ENCODE data around the gene LENEP.
"Not testable (repeated sequence)": the region's sequence is repeated elsewhere in the genome, so short reads cannot be mapped to it uniquely, and the experiment has no call there.

LENEP gene

DNA sequence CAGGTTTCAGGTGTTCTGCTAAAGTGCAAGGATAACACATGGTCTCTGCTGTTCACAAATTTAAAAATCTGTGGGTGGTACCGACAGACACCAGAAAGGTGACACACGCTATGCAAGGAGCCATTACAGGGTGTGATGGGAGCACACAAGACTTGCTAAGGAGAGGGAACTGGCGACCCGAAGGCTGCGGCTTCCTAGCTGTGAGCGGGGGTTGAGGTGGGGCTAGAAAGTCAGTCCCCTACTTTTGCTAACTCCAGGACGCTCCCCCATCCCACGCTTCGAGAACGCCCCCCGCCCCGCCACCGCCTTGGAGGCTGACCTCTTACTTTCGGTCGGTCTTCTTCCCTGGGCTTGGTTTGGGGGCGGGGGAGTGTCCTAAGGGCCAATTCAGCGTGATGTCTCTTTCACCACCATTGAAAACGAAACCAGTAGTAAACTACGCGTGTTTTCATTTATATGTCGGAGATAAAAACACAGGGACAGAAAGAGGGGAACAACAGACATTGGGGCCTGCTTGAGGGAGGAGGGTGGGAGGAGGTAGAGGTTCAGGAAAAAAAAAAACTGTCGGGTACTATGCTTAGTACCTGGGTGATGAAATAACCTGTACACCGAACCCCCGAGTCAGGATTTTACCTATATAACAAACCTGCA is 17.9 kb upstream of the LENEP start:
- peak; percentile 60 for DNase-seq

DNA sequence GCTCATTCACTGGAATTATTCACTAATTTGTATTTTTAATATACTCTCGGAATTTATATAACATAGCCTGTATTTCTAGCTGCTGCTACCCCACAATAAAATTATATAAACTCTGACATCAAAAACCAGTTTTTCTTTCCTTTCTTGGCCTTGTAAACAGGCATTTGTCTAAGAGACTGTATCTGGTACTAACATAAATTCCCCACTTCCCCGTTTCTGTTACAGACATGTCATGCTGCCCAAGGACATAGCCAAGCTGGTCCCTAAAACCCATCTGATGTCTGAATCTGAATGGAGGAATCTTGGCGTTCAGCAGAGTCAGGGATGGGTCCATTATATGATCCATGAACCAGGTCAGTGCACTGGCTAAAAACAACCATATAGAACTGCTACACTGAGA is 15.6 kb upstream of the LENEP start:
- DNase-seq, result not testable (repeated sequence)

DNA sequence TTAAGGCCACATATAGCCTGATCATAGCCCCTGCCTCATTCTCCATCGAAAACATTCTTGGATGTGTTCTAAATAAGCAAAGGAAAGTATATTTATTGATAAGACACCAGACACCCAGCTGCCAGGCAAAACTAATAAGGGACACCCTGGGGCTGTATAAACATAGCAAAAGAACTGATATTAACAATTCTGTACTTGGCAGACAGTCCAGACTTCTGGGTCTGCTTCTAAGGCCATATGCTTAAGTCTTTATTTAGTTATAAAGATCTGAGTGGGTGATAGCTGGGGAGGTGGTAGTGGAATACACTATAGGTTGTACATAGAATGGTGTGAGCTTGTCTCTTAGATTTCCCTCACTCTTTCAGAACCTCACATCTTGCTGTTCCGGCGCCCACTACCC is 15.0 kb upstream of the LENEP start:
- DNase-seq, result no peak

DNA sequence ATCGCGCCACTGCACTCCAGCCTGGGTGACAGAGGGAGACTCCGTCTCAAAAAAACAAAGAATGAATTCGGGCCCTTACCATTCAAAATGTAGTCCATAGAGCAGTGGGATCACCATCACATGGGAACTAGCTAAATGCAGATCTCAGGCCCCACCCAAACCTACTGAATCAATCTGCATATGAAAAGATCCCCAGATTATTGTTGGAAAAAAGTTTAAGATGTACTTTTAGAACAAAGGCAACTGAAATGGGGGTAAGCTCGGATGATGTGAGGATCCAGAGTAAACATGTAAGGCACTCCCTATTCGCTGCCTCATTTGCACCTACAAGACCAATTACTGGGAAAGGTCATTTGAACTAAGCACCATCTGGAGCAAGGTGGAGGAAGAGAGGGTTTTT is 11.0 kb upstream of the LENEP start:
- DNase-seq, result no peak

DNA sequence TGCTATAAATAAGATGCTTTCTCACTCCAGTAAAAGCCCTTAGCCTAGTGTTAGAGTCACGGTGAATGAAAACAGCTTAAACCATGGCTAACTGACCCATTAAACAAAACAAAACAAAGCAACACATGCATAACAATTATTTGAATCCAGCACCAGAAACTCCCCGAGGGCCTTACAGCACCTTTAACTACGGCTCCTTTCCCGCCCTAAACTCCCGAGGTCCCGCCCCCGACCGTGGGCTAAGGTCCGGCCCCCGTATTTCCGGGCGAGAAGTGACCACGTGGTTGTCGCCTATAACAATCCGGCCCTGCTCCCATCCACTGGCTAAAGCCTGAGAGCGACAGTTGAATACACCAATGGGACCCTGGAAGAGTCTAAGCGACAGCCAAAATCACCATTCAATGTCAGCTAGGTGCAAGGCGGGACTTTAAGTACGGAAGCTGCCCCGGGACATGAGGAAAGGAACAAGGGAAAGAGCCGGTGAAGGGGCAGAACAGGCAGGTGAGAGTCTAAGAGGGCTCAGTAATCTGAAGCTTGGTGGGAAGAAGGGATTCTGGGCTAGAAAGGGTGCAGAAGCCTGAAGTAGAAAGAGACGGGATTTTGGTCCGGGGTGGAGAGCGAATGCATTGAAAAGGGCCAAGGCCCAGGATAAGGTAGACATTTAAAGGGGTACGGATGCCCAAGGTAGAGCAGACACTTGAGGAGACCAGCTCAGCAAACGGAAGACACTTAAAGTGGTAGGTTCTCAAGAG is 10.3 kb upstream of the LENEP start, which contains the start of gene FLAD1:
Gene FLAD1 (plus strand): TSS at position 448 of the 752 bp plus-strand sequence. CDS start 351 bp downstream, outside the sequence.
- peak; percentile 100 for DNase-seq

DNA sequence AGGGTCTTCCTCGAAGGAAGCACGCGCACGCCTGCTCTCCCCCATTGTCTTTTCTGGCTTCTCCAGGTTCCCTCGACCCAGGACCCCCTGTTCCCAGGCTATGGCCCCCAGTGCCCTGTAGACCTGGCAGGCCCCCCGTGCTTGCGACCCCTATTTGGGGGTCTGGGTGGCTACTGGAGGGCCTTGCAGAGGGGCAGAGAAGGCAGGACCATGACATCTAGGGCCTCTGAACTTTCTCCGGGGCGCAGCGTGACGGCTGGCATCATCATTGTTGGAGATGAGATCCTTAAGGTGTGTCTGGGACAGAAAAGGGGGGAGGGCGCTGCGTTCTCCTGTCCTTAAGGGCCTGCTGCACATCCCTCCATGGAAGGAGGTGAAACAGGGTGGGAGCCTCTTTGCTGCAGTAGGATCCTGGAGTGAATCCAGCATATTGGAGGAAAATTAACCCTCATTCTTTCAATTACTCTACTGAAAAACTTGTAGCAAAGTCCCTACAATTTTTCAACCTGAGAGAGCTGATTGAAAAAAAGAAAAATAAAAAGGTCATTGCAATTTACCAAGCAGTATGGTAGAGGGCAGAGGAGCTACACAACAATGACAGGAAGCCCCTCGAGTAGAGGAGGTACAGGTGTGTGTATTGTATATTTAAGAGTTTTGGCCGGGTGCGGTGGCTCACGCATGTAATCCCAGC is 9.5 kb upstream of the LENEP start:
- DNase-seq, result no peak

DNA sequence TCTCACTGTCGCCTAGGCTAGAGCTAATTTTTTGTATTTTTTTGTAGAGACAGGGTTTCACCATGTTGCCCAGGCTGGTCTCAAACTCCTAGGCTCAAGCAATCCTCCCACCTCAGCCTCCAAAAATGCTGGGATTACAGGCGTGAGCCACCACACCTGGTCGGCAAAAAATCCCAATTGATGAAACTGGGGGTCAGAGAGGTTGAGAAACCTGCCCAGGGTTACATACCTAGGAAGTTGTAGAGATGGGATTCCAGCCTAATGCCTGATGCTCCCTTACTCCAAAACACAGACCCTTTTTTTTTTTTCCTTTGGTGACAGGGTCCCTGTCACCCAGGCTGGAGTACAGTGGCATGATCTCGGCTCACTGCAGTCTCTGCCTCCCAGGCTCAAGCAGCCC is 6.7 kb upstream of the LENEP start:
- not testable (repeated sequence) for DNase-seq

DNA sequence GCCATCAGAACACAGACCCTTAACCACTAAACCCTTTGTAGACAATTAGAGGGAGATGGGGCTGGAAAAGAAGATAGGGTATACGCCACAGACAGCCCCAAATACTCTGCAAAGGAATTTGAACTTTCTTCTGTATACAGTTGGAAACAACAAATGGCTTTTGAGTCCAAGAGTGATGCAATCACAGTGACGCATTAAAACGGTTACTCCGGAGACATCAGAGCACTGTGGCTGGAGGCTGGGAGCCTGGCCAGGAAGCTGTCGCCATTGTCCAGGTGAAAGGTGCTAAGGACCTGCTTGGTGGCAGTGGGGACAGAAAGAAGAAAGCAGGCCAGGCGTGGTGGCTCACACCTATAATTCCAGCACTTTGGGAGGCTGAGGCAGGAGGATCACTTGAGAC is 6.1 kb upstream of the LENEP start:
- DNase-seq, result no peak

DNA sequence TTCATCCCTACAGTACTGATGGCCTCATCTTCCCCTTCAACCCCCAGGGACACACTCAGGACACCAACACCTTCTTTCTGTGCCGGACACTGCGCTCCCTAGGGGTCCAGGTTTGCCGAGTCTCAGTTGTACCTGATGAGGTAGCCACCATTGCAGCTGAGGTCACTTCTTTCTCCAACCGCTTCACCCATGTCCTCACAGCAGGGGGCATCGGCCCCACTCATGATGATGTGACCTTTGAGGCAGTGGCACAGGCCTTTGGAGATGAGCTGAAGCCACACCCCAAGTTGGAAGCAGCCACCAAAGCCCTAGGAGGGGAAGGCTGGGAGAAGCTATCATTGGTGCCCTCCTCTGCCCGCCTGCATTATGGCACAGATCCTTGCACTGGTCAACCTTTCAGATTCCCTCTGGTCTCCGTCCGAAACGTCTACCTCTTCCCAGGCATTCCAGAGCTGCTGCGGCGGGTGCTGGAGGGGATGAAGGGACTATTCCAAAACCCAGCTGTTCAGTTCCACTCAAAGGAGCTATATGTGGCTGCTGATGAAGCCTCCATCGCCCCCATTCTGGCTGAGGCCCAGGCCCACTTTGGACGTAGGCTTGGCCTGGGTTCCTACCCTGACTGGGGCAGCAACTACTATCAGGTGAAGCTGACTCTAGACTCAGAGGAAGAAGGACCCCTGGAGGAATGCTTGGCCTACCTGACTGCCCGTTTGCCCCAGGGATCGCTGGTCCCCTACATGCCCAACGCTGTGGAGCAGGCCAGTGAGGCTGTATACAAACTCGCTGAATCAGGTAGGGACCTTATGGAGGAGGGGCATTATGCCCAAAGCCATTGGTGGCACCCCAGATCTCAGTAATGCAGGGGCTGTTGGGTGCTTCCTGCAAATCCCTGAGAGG is 5.1 kb upstream of the LENEP start:
- no peak for DNase-seq

DNA sequence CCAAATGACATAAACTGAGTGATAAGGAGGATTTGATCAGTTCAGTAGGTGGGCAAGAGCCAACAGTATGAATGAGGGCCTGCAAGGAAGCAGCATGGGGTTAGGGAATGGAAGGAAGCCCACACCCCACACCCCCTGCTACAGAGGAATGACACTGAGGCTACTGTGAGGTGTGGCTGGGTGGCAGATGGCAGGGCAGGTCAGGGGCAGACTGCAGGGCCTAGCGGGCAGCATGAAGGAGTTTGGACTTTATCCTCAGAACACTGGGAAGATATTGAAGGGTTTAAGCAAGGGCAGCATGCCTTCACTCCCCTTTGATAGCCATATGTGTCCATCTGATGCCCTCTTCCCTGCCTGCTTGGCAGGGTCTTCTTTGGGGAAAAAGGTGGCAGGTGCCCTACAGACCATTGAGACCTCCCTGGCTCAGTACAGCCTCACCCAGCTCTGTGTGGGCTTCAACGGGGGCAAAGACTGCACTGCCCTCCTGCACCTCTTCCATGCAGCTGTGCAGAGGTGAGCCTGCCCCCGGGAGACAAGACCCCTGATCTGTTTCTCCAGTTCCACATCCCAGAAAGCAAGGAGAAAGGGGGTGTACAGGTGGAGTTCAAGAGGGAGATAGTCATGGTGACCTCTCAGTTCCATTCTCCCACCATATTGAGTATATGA is 4.1 kb upstream of the LENEP start:
- DNase-seq, result no peak

DNA sequence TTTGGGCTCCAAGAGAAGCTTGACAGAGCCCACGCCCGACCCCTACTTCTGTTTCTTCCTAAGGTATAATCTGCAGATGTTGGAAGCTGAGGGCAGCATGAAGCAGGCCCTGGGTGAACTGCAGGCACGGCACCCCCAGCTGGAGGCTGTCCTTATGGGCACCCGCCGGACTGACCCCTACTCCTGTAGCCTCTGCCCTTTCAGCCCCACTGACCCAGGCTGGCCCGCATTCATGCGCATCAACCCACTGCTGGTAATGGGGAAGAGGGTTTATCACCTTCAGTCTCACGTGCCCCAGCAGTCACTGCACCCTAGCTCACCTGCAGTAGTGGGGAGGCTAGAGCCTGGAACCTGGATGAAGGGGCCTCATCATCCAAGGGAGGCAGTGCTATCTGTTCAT is 3.1 kb upstream of the LENEP start:
- no peak for DNase-seq

DNA sequence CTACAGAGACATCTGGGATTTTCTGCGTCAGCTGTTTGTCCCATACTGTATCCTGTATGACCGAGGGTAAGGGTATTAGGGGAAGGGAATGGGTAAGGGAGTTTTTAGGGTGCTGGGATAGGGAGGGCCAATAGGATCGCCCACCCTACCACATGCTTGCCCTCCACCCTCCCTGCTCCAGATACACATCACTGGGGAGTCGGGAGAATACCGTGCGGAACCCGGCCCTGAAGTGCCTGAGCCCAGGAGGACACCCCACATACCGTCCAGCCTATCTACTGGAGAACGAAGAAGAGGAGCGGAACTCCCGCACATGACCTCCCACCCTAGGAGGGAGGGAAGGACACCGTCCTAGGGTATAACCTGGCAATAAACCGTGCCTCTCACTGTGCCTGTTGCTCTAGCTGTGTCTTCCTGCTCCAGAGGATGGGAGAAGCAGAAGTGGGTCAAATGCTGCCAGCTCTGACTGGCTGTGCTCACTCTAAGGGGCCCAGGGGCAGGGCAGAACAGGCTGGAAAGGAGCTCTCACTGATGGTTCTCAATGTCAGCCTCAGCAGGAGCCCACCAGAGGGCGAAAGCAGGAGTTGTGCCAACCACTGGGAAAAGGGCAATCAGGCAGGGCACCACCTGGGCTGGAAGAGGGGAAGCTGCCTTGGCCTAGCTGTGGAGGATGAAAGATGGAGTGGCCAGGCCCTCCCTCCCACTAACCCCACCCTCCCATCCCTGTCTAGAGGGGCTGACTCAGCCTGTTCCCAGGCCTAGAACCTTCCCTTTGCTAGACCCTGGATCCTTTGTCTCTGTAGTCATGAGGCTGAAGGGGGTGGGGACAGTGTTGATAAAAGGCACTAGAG is 440 bp upstream of the LENEP start:
- DNase-seq, result peak; percentile 61

DNA sequence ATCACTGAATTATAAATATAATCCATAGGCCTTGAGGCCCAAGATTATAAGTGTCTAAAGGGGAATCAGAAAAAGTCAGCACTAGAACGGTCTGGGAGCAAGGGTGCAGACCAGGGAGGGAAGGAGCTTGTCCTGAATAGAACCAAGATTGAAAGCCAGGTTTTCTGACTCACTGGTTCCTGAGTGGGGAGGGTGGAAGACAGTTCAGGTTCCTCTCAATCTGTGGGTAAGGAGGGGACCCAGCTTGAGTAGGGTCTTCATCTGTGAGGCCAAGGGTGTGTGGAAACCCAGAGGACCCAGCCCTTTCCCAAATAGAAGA is 842 bp downstream of the LENEP start:
- DNase-seq, result no peak

DNA sequence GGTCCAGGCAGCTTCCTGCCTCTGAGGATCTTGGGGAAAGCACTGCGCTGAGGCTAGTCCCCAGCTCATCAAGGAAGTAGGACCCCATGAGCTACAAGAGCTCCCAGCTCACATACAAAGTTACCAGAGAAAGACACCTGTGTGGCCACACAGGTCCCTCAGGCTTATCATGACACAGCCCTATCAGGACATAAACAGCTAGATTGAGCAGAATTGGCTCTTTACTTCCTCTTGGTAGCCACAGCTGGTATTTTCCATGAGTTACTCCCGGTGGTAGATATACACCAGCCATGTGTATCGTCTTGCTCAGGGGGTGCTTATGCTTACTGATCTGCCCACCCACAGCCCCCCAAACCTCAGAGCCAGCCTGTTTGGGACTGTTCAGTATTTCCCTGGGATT is 1.2 kb downstream of the LENEP start:
- DNase-seq, result no peak

DNA sequence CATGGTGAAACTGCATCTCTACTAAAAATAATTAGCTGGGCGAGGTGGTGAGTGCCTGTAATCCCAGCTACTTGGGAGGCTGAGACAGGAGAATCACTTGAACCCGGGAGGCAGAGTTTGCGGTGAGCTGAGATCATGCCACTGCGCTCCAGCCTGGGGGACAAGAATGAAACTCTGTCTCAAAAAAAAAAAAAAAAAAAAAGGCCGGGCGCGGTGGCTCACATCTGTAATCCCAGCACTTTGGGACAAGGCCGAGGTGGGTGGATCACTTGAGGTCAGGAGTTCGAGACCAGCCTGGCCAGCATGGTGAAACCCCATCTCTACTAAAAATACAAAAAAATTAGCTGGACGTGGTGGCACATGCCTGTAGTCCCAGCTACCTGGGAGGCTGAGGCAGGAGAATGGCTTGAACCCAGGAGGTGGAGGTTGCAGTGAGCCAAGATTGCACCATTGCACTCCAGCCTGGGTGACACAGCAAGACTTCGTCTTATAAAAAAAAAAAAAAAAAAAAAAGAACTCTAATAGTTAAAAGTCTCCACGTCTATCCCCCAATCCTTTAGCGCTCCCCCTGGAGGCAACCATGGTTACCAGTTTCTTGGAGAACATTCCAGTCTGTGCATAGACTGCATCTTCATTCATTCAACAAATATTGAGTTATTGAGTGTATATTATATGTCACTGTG is 2.1 kb downstream of the LENEP start:
- DNase-seq, result peak; percentile 86

DNA sequence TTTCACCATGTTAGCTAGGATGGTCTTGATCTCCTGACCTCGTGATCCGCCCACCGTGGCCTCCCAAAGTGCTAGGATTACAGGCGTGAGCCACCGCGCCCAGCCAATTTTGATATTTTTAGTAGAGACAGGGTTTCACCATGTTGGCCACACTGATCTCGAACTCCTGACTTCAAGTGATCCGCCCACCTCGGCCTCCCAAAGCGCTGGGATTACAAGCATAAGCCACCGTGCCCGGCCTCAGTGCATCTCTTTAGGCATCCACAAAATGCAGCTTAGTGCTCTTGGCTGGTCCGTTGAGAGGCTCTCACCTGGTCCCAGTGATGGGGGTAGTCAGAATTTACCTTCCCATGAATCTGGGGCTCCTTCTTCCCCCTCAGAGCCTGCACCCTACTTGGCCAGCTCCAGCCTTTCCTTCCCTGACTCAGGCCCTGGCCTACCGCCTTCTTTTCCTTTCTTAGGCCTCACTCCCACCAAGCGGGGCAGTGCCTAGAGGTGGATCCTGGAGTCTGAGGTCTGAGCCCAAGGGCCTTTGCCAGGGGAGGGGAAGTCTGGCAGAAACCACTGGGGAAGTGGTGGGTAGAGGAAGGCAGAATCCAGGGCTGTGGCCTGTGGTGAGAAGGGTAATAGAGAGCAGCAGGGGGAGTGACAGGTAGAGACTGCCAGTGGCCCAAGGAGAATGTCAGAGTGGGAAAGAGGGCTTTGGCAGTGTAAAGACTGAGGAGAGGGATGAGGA is 3.7 kb downstream of the LENEP start:
- DNase-seq, result no peak

DNA sequence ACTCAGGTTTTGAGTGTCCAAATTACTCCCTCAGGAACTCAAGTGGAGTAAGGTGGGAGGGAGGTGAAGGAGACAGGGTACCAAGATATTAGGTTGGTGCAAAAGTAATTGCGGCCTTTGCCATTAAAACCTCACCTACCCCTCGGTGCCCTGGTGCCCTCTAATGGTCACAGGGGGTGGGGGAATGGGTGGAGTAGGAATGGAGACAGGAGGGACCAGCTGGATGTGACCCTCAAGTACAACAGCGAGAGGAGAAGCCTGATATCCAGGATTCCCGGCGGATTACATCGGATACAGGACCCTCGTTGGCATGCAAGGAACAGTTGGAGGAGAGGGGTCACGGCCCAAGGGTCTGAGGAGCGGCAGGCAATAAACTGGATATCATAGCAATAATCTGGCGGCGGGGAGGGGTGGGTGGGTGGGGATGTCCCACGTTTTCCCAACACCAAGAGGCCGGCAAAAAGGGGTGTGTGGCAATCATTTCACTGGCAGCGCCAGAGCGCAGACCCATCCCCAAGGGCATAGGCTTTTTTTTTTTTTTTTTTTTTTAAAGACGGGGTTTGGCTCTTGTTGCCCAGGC is 4.9 kb downstream of the LENEP start:
- no peak for DNase-seq

DNA sequence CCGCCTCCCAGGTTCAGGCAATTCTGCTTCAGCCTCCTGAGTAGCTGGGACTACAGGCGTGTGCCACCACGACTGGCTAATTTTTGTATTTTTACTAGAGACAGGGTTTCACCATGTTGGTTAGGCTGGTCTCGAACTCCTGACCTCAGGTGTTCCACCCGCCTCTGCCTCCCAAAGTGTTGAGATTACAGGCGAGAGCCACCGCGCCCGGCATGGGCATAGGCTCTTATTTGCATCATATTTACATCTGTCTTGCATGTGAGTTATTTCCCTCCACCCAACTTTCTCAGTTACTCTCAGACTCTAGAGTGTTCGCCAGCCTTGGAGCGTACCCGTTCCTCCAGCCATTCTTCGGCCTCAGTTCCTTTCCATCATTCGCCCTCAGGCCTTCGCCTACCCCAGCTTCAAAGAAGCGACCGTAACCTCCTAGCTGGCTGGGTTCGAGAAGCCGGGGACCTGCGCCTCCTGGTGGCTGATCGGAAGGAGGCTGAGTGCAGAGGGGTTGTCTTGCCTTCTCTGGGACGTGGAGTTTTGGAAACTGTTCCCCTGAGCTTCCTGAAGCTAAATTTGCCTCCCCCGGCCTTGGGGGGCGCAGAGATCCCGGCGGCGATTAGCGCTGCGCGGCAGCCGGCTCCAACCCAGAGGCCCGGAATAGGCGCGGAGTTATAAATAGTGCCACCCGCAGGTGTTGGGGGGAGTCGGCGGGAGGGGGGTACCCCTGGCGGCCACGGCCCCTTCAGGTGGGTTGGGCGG is 5.6 kb downstream of the LENEP start:
- DNase-seq, result peak; percentile 78

Measured in fibroblast of skin of back (primary cell).